ENCODE results near the gene MAN1A2. TPM values are rescaled to one million over a fixed set of nuclear protein-coding genes. Genes with fewer than 3 reads are reported as not detected.

MAN1A2 gene
- total RNA-seq, 4 donors from 2014 or later: 18.1 to 37.4 (median 26.3) TPM

DNA sequence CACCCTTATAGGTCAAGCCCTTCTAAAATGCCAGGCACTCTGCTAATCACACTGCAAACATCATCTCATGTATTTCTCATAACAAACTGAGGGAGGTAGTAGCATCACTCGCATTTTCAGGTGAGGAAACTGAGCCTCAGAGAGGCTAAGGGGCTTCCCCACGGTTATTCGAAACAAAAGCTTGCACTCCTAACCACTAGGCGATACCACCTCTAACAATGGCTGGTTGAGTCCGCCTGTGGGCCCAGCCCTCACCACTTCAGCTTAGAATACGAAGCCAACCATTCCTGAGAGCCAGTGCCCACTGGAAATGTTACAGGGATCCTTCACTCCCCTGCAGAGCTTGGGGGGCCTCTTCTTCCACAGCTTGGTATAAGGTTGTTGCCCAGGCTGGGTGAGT lies 173.3 kb downstream of the MAN1A2 start:
- no peak for DNase-seq
- Histone ChIP-seq H3K9me3 (no peaks in the 10 kb centered on the region), H3K36me3 (no peaks in the 10 kb centered on the region), H3K27me3 (peaks cover 0 to 4% (median 0%) of the 10 kb centered on the region in 4 donors), H3K4me3 (no peak overlapping the region), H3K27ac (no peak overlapping the region), H3K4me1 (peaks cover 0 to 15% (median 3%) of the 10 kb centered on the region in 3 donors)
- whole genome bisulfite sequencing, 2 donors: 81 to 84% methylated on average over 5 to 6 of the region's 6 CpGs
- TF ChIP-seq POLR2A (IDR thresholded peaks at IDR 0.05): no peak
- TF ChIP-seq, protein P1, sequence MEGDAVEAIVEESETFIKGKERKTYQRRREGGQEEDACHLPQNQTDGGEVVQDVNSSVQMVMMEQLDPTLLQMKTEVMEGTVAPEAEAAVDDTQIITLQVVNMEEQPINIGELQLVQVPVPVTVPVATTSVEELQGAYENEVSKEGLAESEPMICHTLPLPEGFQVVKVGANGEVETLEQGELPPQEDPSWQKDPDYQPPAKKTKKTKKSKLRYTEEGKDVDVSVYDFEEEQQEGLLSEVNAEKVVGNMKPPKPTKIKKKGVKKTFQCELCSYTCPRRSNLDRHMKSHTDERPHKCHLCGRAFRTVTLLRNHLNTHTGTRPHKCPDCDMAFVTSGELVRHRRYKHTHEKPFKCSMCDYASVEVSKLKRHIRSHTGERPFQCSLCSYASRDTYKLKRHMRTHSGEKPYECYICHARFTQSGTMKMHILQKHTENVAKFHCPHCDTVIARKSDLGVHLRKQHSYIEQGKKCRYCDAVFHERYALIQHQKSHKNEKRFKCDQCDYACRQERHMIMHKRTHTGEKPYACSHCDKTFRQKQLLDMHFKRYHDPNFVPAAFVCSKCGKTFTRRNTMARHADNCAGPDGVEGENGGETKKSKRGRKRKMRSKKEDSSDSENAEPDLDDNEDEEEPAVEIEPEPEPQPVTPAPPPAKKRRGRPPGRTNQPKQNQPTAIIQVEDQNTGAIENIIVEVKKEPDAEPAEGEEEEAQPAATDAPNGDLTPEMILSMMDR (IDR thresholded peaks at IDR 0.05): no peak
- intact Hi-C loops (cut with DNase I): no loop called here

GRCh38 chr1:117541003-117541402 lies 173.8 kb downstream of the MAN1A2 start:
- DNase-seq: no peak
- H3K27ac ChIP-seq: peak overlapping the region in 1 of 4 donors; percentile 16
- H3K9me3 ChIP-seq: no peaks in the 10 kb centered on the region
- peaks cover 0 to 15% (median 3%) of the 10 kb centered on the region in 3 donors for H3K4me1 ChIP-seq
- H3K4me3 ChIP-seq: no peak overlapping the region
- WGBS, 2 donors: 31 to 57% methylated on average over 3 to 5 of the region's 5 CpGs
- TF ChIP-seq POLR2A (IDR thresholded peaks at IDR 0.05): no peak
- TF ChIP-seq, protein P1 (IDR thresholded peaks at IDR 0.05): no peak
- intact Hi-C loops (cut with DNase I): no loop called here
- H3K36me3 ChIP-seq: no peaks in the 10 kb centered on the region
- peaks cover 0 to 4% (median 0%) of the 10 kb centered on the region in 4 donors for H3K27me3 ChIP-seq

DNA sequence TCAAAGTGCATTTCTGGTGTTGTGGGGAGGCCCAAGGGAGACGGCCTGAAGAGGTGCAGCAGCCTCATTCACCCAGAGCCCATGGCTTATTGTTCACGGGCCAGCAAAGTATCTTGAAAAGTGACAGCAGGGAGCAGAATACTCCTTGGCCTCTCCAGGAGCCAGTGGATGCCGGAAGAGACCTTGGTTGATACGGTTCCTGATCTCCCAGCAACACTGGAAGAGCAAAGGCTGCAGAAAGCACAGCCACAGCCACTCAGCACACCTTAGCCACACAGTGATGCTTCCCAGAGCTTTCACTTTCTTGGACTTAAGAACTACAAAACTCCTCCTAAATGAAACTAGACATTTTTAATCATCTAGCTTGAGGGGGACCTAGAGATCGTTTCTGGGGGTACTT lies 174.3 kb downstream of the MAN1A2 start:
- H3K4me1 ChIP-seq: peaks cover 0 to 15% (median 3%) of the 10 kb centered on the region in 3 donors
- peak overlapping the region in 1 of 4 donors; percentile 16 for H3K27ac ChIP-seq
- intact Hi-C loops (cut with DNase I): no loop called here
- no peaks in the 10 kb centered on the region for H3K27me3 ChIP-seq
- TF ChIP-seq, protein P1 (IDR thresholded peaks at IDR 0.05): no peak
- no peak for TF ChIP-seq POLR2A (IDR thresholded peaks at IDR 0.05)
- no peaks in the 10 kb centered on the region for H3K9me3 ChIP-seq
- 64 to 68% methylated on average over 3 to 5 of the region's 5 CpGs for WGBS, 2 donors
- H3K4me3 ChIP-seq: no peak overlapping the region
- H3K36me3 ChIP-seq: no peaks in the 10 kb centered on the region
- no peak for DNase-seq

DNA sequence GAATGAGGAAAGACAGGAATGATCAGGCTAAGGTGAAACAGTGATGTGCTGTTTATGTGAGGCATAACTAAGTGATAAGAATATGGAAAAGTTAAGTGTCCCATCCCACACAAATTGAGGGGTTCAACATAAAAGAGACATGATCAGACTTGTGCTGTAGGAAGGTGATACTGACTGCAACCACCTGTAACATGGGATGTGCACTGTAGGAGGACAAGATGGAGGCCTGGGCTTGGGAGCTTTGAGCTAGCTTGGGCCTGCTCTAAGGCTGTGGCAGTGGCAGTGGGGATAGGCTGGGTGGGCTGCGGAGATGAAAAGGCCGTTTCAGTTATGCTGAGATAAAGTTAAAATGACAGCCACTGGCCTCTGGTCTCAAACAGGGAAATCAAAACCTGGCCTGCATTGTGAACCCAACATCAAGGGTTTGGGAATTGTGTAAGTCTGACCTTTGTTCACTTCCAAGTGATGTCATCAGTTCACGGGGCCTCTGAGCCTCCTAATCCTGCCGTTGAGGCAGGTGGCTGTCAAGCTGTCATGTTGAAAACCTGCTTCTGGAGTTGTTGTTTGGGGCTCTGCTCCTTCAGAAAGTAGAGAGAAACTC lies 177.4 kb downstream of the MAN1A2 start:
- Histone ChIP-seq H3K27ac (no peak overlapping the region), H3K27me3 (no peaks in the 10 kb centered on the region), H3K4me1 (peaks cover 0 to 15% (median 3%) of the 10 kb centered on the region in 3 donors), H3K4me3 (no peak overlapping the region), H3K9me3 (no peaks in the 10 kb centered on the region), H3K36me3 (no peaks in the 10 kb centered on the region)
- TF ChIP-seq, protein P1 (IDR thresholded peaks at IDR 0.05): no peak
- TF ChIP-seq POLR2A (IDR thresholded peaks at IDR 0.05): no peak
- no peak for DNase-seq
- intact Hi-C loops (cut with DNase I): no loop called here
- 60 to 65% methylated on average over 4 of the region's 4 CpGs for WGBS, 2 donors

DNA sequence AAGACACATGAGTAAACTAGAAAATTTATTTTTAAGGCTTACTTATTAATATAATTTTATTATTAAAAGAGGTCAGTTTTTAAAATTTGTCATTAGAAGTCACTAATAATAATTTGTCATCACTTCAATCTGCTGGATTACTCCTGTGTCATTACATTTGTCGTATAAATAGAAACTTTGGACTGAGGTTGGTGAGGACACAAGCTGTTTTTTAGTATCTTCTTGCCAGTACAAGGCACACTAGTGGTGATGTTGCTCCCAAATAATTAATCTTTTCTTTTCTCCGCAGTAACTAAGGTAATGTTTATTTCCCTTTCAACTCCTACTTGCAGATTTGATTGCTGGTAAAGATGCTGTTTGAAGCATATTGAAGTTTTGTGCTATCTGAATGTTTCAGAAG lies 179.2 kb downstream of the MAN1A2 start:
- 77% methylated on average over 2 of the region's 2 CpGs for whole genome bisulfite sequencing, 2 donors
- TF ChIP-seq, protein P1 (IDR thresholded peaks at IDR 0.05): no peak
- TF ChIP-seq POLR2A (IDR thresholded peaks at IDR 0.05): no peak
- intact Hi-C loops (cut with DNase I): no loop called here

More for the DNA sequence above, 179.2 kb downstream of the MAN1A2 start:
- peaks cover 0 to 5% (median 2%) of the 10 kb centered on the region in 3 donors for H3K4me1 ChIP-seq
- no peaks in the 10 kb centered on the region for H3K27me3 ChIP-seq
- no peak overlapping the region for H3K4me3 ChIP-seq
- H3K36me3 ChIP-seq: no peaks in the 10 kb centered on the region
- no peaks in the 10 kb centered on the region for H3K9me3 ChIP-seq
- H3K27ac ChIP-seq: no peak overlapping the region
- no peak for DNase-seq
